ENCODE measurements around the gene EIF4E2.

GRCh38 chr2:232519581-232520438 lies 30.7 kb upstream of the EIF4E2 start, which contains the start of gene PRSS56:
- TF ChIP-seq CTCF (IDR thresholded peaks at IDR 0.05) = no peak
- TF ChIP-seq POLR2A (IDR thresholded peaks at IDR 0.05) = no peak

Measured in right lobe of liver (tissue), 4 donors.